Spleen (tissue), 11 donors: ENCODE data around the gene GPR176. TPM values are rescaled to one million over a fixed set of nuclear protein-coding genes. Genes with fewer than 3 reads are reported as not detected.

Experiments
- DNase-seq: peaks from one replicate; pipeline ENCODE4 v3.0.0-alpha.2; 2020
- H3K27ac ChIP-seq, 8 donors: fragments of 200-600 bp; sonication (generic) in 7 of 8; 1 replicate in 4 of 8; 2 replicates in 4 of 8; pipeline versions ENCODE4 v1.5.0 to v1.8.0; 2016 to 2021; ENCODE audit warnings: inconsistent platforms in 4 of 8, mild to moderate bottlenecking in 4 of 8, moderate library complexity in 1 of 8
- H3K27me3 ChIP-seq, 7 donors: fragments of 200-600 bp; sonication (generic) in 6 of 7; replicated peaks in 1 of 7; 1 replicate in 4 of 7; 2 replicates in 3 of 7; pipeline versions ENCODE4 v1.5.0 to v1.8.0; 2016 to 2021; ENCODE audit warnings: inconsistent platforms in 3 of 7, mild to moderate bottlenecking in 1 of 7
- H3K36me3 ChIP-seq, 6 donors: fragments of 200-600 bp; sonication (generic) in 5 of 6; 1 replicate in 4 of 6; 2 replicates in 2 of 6; pipeline versions ENCODE4 v1.5.0 to v1.8.0; 2016 to 2021; ENCODE audit warnings: inconsistent platforms in 2 of 6
- H3K4me1 ChIP-seq, 6 donors: fragments of 200-600 bp; sonication (generic) in 5 of 6; 1 replicate in 3 of 6; 2 replicates in 3 of 6; pipeline versions ENCODE4 v1.5.0 to v1.8.0; 2016 to 2021; ENCODE audit warnings: inconsistent platforms in 3 of 6
- H3K4me3 ChIP-seq, 8 donors: fragments of 200-600 bp; sonication (generic) in 7 of 8; 1 replicate in 4 of 8; 2 replicates in 4 of 8; pipeline versions ENCODE4 v1.5.0 to v1.8.0; 2016 to 2021; ENCODE audit warnings: inconsistent platforms in 4 of 8, mild to moderate bottlenecking in 4 of 8, moderate library complexity in 2 of 8
- H3K9me3 ChIP-seq, 8 donors: fragments of 200-600 bp; sonication (generic) in 7 of 8; 1 replicate in 4 of 8; 2 replicates in 4 of 8; pipeline versions ENCODE4 v1.5.0 to v1.8.0; 2016 to 2021; ENCODE audit warnings: inconsistent platforms in 4 of 8
- CTCF ChIP-seq, 11 experiments: fragments of 200-600 bp in 7 of 11; fragments of 450-650 bp in 4 of 11; sonication (generic) in 4 of 11; IDR thresholded peaks in 8 of 11; conservative IDR thresholded peaks in 3 of 11; 1 replicate in 7 of 11; 2 replicates in 4 of 11; pipeline versions ENCODE4 v1.4.0 to v1.8.0; 2016 to 2021; ENCODE audit warnings: antibody characterized with exemption in 11 of 11, inconsistent platforms in 4 of 11, mild to moderate bottlenecking in 1 of 11
- POLR2A ChIP-seq, 3 donors: fragments of 450-650 bp; IDR thresholded peaks; one replicate each; pipeline ENCODE4 v1.5.1; 2017; ENCODE audit warnings: antibody characterized with exemption in 3 of 3, mild to moderate bottlenecking in 1 of 3
- POLR2AphosphoS5 ChIP-seq, 3 donors: sonication (generic); formaldehyde crosslinking; IDR thresholded peaks; one replicate each; pipeline ENCODE4 v1.5.1; 2017; ENCODE audit warnings: antibody characterized with exemption in 3 of 3
- WGBS, 5 donors: extraction: QIAGEN DNeasy Blood & Tissue Kit in 3 of 5; methylation state at CpG; one replicate each; pipeline versions ENCODE4 v1.1.5 to v1.1.7; 2013 to 2018; 5-methylcytosine and 5-hydroxymethylcytosine counted together
- intact Hi-C: fragments of 100-400 bp; cut with DNase I; formaldehyde crosslinking; loops from one replicate; pipeline ENCODE4 v1.15.0; 2023; ENCODE audit warnings: low total_unique reads
- polyA plus RNA-seq, 3 donors: library from polyadenylated mRNA; stranded (reverse); fragments of 200-250 nt; gene quantifications; one replicate each; pipeline ENCODE4 v1.2.1, GENCODE V29; 2013
- total RNA-seq, 7 donors: library from RNA; depleted of rRNA in 3 of 7; stranded (reverse); fragments of >200 nt in 3 of 7; fragmentation: NEBNext Ultra II Directional in 4 of 7; extraction: Animal tissue kit (Norgen Biotek cat#: 25700) in 4 of 7; gene quantifications; one replicate each; pipeline versions ENCODE4 v1.1.0 to v1.2.1, GENCODE V29; 2016 to 2021
- donor health status: healthy with polysubstance abuse.
- donor health status: DM: no; HTN: no; CAD: no; lungs with moderate emphysema.
- donor health status: DM: no; HTN: no; CAD: no.
- donor health status: Bipolar disorder and iron deficiency.
- donor health status: healthy.
- donor health status: DM: no; HTN: no; CAD: no.
- donor health status: DM: yes; HTN: yes; CAD: no.

GPR176 gene
- total and polyA plus RNA-seq, 10 donors: 2.7 to 12.8 (median 5.1) TPM

GRCh38 chr15:39942753-39943150, 22.7 kb upstream of the GPR176 start:
- TF ChIP-seq CTCF (IDR thresholded peaks at IDR 0.05 in 8 of 11, conservative IDR thresholded peaks at IDR 0.05 in 3 of 11) (no peak), POLR2A (IDR thresholded peaks at IDR 0.05) (no peak), POLR2AphosphoS5 (IDR thresholded peaks at IDR 0.05) (no peak)
- DNase-seq: no peak
- intact Hi-C loops: no loop called here
- Histone ChIP-seq H3K27ac (no peak overlapping the region), H3K4me1 (peaks cover 0 to 23% (median 2%) of the 10 kb centered on the region in 6 donors), H3K9me3 (no peaks in the 10 kb centered on the region), H3K27me3 (no peaks in the 10 kb centered on the region), H3K4me3 (no peak overlapping the region), H3K36me3 (peaks cover 0 to 83% (median 40%) of the 10 kb centered on the region in 6 donors)
- WGBS, 5 donors: 94 to 99% (median 98%) methylated on average over 3 of the region's 3 CpGs

GRCh38 chr15:39942101-39942752, 22.2 kb upstream of the GPR176 start:
- DNase-seq: no peak
- no peak overlapping the region for H3K4me3 ChIP-seq
- no peak for TF ChIP-seq POLR2A (IDR thresholded peaks at IDR 0.05)
- no peak for TF ChIP-seq POLR2AphosphoS5 (IDR thresholded peaks at IDR 0.05)
- 84 to 94% (median 89%) methylated on average over 3 of the region's 3 CpGs for WGBS, 5 donors
- intact Hi-C loops: no loop called here
- peaks cover 0 to 77% (median 38%) of the 10 kb centered on the region in 6 donors for H3K36me3 ChIP-seq
- no peaks in the 10 kb centered on the region for H3K27me3 ChIP-seq
- H3K9me3 ChIP-seq: no peaks in the 10 kb centered on the region
- H3K27ac ChIP-seq: no peak overlapping the region
- peaks cover 0 to 29% (median 2%) of the 10 kb centered on the region in 6 donors for H3K4me1 ChIP-seq

GRCh38 chr15:39939487-39940452, 19.7 kb upstream of the GPR176 start:
- no peak for TF ChIP-seq POLR2AphosphoS5 (IDR thresholded peaks at IDR 0.05)
- no peak for TF ChIP-seq POLR2A (IDR thresholded peaks at IDR 0.05)
- TF ChIP-seq CTCF (IDR thresholded peaks at IDR 0.05 in 8 of 11, conservative IDR thresholded peaks at IDR 0.05 in 3 of 11): no peak
- H3K4me3 ChIP-seq: no peak overlapping the region
- H3K27ac ChIP-seq: peak overlapping the region in 3 of 8 donors; percentile 6 to 51 (median 15)
- no peaks in the 10 kb centered on the region for H3K9me3 ChIP-seq
- DNase-seq: no peak
- intact Hi-C loops: no loop called here
- H3K27me3 ChIP-seq: no peaks in the 10 kb centered on the region
- H3K36me3 ChIP-seq: peaks cover 0 to 53% (median 18%) of the 10 kb centered on the region in 6 donors
- peaks cover 9 to 52% (median 24%) of the 10 kb centered on the region in 6 donors for H3K4me1 ChIP-seq
- WGBS, 5 donors: 68 to 77% (median 74%) methylated on average over 6 of the region's 6 CpGs

GRCh38 chr15:39937696-39938095, 17.6 kb upstream of the GPR176 start:
- 84 to 93% (median 90%) methylated on average over 5 of the region's 5 CpGs for WGBS, 5 donors
- no peaks in the 10 kb centered on the region for H3K27me3 ChIP-seq
- H3K36me3 ChIP-seq: peaks cover 0 to 32% (median 9%) of the 10 kb centered on the region in 6 donors
- no peak overlapping the region for H3K27ac ChIP-seq
- no peak for DNase-seq
- no peak for TF ChIP-seq POLR2A (IDR thresholded peaks at IDR 0.05)
- no peaks in the 10 kb centered on the region for H3K9me3 ChIP-seq
- H3K4me1 ChIP-seq: peaks cover 13 to 69% (median 38%) of the 10 kb centered on the region in 6 donors
- intact Hi-C loops: no loop called here
- H3K4me3 ChIP-seq: no peak overlapping the region

- no peak for DNase-seq
- 78 to 92% (median 86%) methylated on average over 3 of the region's 3 CpGs for WGBS, 5 donors
- Histone ChIP-seq H3K9me3 (no peaks in the 10 kb centered on the region), H3K27ac (no peak overlapping the region), H3K27me3 (no peaks in the 10 kb centered on the region), H3K4me1 (peaks cover 13 to 69% (median 38%) of the 10 kb centered on the region in 6 donors), H3K36me3 (peaks cover 0 to 22% (median 9%) of the 10 kb centered on the region in 6 donors), H3K4me3 (no peak overlapping the region)
- intact Hi-C loops: no loop called here
- TF ChIP-seq POLR2A (IDR thresholded peaks at IDR 0.05) (no peak), CTCF (IDR thresholded peaks at IDR 0.05 in 8 of 11, conservative IDR thresholded peaks at IDR 0.05 in 3 of 11) (no peak), POLR2AphosphoS5 (IDR thresholded peaks at IDR 0.05) (no peak)
Measured at GRCh38 chr15:39936681-39937080, 16.6 kb upstream of the GPR176 start.
